ENCODE measurements around the gene CBS.
"Not testable (repeated sequence)": the region's sequence is repeated elsewhere in the genome, so short reads cannot be mapped to it uniquely, and the experiment has no call there.

Gene CBS

DNA sequence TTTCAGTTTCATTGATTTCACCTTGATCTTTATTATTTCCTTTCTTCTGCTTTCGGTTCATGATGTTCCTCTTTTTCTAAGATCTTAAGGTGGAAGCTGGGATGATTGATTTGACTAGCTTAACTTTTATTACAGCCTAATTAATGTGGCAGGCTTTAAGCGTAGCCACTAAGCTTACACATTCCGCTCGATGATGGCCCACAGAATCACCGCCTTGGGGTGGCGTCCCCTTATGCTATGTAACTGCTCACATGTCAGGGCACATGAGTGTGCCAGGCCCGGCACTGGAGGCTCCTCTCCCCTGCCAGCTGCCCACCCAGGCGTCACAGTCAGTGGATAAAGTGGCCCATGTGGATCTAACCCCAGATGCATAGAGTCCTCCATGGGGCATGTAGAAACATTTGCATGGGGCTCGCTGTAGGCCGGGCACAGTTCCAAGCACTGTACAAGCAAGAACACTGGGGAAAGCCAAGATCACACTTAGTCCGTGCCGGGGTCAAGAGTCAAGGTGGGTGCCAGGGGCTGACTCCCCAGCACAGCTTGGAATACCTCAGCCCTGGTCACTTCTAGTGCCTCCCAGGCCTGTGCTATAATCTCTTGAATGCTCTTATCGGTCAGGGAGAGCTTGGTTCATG is 59.6 kb downstream of the CBS start:
- H3K4me3 ChIP-seq (ENCODE audit: low read depth, low read length) = no peak overlapping the region
- TF ChIP-seq, protein P1, sequence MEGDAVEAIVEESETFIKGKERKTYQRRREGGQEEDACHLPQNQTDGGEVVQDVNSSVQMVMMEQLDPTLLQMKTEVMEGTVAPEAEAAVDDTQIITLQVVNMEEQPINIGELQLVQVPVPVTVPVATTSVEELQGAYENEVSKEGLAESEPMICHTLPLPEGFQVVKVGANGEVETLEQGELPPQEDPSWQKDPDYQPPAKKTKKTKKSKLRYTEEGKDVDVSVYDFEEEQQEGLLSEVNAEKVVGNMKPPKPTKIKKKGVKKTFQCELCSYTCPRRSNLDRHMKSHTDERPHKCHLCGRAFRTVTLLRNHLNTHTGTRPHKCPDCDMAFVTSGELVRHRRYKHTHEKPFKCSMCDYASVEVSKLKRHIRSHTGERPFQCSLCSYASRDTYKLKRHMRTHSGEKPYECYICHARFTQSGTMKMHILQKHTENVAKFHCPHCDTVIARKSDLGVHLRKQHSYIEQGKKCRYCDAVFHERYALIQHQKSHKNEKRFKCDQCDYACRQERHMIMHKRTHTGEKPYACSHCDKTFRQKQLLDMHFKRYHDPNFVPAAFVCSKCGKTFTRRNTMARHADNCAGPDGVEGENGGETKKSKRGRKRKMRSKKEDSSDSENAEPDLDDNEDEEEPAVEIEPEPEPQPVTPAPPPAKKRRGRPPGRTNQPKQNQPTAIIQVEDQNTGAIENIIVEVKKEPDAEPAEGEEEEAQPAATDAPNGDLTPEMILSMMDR (IDR thresholded peaks at IDR 0.05; ENCODE audit: low read depth, low read length) = no peak

DNA sequence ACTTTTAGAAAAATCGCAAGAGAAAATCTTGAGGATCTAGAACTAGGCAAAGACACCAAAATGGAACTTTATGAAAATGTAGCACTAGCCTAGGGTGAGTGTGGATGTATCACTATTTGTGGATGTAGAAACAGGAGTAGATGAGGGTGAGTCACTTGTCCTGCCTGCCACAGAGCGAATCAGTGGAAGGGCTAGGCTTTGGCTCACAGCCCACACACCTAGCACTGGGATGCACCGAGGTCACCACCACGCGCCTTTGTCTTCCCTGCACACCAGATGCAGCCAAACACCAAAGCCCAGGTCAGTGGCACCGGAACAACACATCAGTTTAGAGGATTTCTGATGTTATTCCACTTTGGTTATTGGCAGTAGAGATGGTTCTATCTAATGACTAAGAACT is 63.0 kb downstream of the CBS start:
- H3K4me3 ChIP-seq (ENCODE audit: low read depth, low read length) = no peak overlapping the region
- TF ChIP-seq, protein P1 (IDR thresholded peaks at IDR 0.05; ENCODE audit: low read depth, low read length) = no peak

DNA sequence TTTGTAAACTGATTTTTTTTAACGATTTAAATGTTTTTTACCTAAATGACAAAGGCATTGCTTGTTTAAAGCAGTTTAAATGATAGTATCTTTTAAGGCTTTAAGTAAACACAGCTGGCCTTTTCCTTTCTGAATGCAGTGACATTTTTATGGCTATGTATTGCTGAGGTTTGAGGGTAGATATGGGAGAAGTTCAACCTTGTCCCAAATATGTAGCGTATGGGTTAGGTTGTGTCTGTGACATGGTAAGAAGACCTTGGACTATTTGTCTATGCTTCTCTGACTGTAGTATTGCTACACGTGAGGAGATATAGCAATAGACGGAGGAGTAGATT is 68.8 kb downstream of the CBS start:
- TF ChIP-seq, protein P1 (IDR thresholded peaks at IDR 0.05; ENCODE audit: low read depth, low read length) = no peak
- H3K4me3 ChIP-seq (ENCODE audit: low read depth, low read length) = no peak overlapping the region

DNA sequence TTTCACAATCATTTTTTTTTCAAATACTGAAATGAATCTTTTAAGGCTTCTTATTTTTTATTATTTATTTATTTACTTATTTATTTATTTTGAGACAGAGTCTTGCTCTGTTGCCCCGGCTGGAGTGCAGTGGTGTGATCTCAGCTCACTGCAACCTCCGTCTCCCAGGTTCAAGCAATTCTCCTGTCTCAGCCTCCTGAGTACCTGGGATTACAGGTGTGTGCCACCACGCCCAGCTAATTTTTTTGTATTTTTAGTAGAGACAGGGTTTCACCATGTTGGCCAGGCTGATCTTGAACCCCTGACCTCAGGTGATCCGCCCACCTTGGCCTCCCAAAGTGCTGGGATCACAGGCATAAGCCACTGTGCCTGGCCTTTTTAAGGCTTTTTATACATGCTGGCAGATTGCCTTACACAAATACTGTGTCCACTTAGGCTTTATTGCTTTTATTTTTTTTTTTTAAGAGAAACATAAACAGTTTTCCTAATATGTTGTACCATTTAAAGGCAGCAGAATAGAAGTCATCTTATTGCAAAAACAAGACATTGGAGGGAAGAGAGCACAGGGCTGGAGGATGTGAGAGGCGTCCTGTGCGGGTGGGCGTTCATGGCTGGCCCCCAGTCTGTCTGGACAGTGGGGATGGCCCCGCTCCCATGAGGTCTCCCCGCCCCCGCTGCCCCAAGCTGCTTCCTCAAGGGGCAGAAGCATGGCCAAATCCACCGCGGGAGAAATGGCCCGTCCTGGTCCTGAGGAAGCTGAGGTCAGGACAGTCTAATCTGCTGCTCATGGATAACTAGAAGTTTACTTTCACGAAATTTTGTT is 69.4 kb downstream of the CBS start:
- not testable (repeated sequence) for H3K4me3 ChIP-seq (ENCODE audit: low read depth, low read length)

DNA sequence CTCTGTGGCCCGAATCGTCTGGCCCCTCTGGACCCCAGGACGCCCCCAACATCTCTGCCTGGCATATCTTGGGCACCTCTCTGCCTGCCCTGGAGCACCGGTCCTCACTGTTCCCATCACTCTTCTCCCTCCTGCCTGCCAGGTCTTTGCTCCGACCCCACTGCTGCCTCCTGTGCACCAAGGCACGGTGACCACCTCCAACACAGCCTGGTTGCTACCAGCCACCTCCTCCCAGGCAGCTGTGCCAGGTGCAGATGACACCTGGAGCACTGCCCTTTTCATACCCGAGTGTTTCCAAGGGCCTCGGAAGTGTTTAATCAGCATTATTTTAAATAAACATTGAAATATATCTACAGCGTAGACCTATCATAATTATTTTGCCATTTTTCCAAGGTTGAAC is 70.0 kb downstream of the CBS start:
- no peak overlapping the region for H3K4me3 ChIP-seq (ENCODE audit: low read depth, low read length)
- TF ChIP-seq, protein P1 (IDR thresholded peaks at IDR 0.05; ENCODE audit: low read depth, low read length) = no peak

DNA sequence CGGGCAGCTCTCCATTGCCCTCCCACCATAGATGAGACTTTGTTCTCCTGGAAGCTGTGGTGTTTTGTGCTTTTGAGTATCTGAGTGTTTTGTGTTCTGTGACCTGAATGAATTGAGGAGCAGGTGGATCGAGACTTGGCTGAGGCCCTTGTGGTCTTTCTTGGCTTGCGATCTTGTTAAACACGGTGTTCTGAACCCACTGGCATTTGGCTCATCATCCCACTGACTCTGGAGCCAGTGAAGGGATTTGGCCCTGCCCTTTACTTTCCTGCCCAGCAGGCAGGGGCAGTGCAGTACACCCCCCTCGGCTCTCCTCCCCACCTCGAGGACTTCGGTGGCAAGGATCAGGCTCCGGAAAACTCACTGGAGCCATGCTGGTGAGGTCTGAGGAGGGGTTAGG is 70.7 kb downstream of the CBS start:
- TF ChIP-seq, protein P1 (IDR thresholded peaks at IDR 0.05; ENCODE audit: low read depth, low read length) = no peak
- no peak overlapping the region for H3K4me3 ChIP-seq (ENCODE audit: low read depth, low read length)

Data from WI38 (cell line).